Effector memory CD4-positive, alpha-beta T cell (primary cell): ENCODE data around the gene PFDN6.
A peak's percentile ranks its signal among the peaks of the same experiment; 100 is the strongest.
"Not testable (repeated sequence)": the region's sequence is repeated elsewhere in the genome, so short reads cannot be mapped to it uniquely, and the experiment has no call there.

Source experiments
- DNase-seq, 3 donors: peaks; one replicate each; pipeline ENCODE4 v3.0.0-alpha.2; 2020
- H3K27ac ChIP-seq: 2 replicates; pipeline ENCODE4 v1.7.0; 2013; ENCODE audit warnings: mild to moderate bottlenecking, low read length, moderate library complexity; ENCODE audit not compliant: insufficient read depth, poor library complexity, severe bottlenecking
- H3K27me3 ChIP-seq: replicated peaks from 2 replicates; pipeline ENCODE4 v1.7.0; 2013; ENCODE audit warnings: mild to moderate bottlenecking, low read length; ENCODE audit not compliant: insufficient read depth, control insufficient read depth, poor library complexity, severe bottlenecking
- H3K36me3 ChIP-seq: 2 replicates; pipeline ENCODE4 v1.7.0; 2013; ENCODE audit warnings: mild to moderate bottlenecking, low read length, moderate library complexity; ENCODE audit not compliant: control insufficient read depth, insufficient read depth
- H3K4me1 ChIP-seq: 2 replicates; pipeline ENCODE4 v1.7.0; 2013; ENCODE audit warnings: low read length, mild to moderate bottlenecking; ENCODE audit not compliant: control insufficient read depth, insufficient read depth, poor library complexity, severe bottlenecking
- H3K4me3 ChIP-seq: 2 replicates; pipeline ENCODE4 v1.7.0; 2013; ENCODE audit warnings: low read length, low read depth, mild to moderate bottlenecking; ENCODE audit not compliant: insufficient read depth, poor library complexity, severe bottlenecking
- H3K9me3 ChIP-seq: 2 replicates; pipeline ENCODE4 v1.7.0; 2013; ENCODE audit warnings: mild to moderate bottlenecking, low read length, moderate library complexity; ENCODE audit not compliant: control insufficient read depth

Gene PFDN6

DNA sequence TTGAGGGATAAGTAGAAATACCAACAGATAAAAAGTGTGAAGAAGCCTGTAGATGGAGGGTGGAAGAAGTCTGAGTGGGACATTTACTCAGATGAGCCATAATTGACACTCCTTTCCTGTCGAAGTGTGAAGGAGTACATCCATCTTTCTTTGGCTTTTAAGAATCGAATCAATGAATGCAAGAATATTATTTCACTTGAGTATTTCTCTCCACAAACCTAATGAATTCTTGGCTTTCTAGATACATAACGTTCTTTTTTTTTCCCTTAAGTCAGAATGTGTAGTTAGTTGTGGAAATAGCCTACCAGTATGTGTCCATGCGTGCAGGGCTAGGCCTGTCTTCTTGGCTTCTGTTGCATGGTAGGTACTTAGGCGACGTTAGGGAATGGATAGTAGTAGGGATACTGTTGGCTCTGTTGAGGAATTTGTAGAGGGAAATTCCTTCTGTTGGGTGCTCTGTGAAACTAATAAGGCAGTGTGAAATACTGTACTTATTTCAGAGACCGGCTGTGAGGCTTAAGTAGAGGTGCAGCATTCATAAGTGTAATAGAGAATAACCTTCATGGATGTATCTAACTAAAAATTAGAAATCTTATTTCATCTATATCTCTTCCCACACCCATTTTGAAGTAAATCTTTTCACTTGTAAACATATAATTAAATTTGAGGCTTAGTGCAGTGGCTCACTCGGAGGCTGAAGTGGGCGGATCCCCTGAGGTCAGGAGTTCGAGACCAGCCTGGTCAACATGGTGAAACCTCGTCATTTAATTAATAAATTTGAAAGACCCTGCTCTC lies 16.1 kb upstream of the PFDN6 start:
- H3K4me1 ChIP-seq = peaks cover 49% of the 10 kb centered on the region
- H3K36me3 ChIP-seq = peaks cover 23% of the 10 kb centered on the region
- H3K27ac ChIP-seq = peak overlapping the region; percentile 93
- no peaks in the 10 kb centered on the region for H3K9me3 ChIP-seq
- DNase-seq = no peak
- no peaks in the 10 kb centered on the region for H3K27me3 ChIP-seq
- peak overlapping the region; percentile 79 for H3K4me3 ChIP-seq

DNA sequence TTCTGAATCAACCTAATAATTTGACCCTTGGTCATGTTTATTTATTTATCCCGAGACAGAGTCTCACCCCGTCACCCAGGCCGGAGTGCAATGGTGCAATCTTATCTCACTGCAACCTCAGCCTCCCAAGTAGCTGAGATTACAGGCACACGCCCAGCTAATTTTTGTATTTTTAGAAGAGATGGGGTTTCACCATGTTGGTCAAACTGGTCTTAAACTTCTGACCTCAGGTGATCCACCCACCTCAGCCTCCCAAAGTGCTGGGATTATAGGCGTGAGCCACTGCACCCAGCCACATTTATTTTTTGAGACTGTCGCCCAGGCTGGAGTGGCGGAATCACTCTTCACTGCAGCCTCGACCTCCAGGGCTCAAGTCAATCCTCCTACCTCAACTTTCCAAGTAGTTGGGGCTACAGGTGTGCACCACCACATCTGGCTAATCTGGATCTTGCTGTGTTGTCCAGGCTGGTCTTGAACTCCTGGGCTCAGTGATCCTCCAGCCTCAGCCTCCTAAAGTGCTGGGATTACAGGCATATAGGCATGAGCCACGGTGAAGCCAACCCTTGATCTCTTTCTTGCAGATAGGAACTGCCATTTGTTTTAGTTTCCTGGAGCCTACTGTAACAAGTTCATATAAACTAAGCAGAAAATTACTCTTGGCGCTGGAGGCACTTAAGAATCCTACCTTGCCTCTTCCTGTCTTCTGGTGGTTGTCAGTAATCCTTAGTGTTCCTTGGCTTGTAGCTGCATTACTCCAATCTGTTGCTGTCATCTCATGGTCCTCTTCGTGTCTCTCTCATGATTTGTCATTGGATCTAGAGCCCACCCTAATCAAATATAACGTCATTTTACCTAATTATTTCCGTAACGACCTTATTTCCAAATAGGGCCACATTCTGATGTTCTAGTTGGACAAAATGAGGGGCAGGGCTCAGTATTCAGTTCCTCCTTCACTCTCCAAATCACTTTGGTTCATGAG lies 15.2 kb upstream of the PFDN6 start:
- H3K4me3 ChIP-seq = no peak overlapping the region
- H3K4me1 ChIP-seq = peaks cover 58% of the 10 kb centered on the region
- peaks cover 22% of the 10 kb centered on the region for H3K36me3 ChIP-seq
- peak overlapping the region; percentile 93 for H3K27ac ChIP-seq
- DNase-seq = no peak
- no peaks in the 10 kb centered on the region for H3K9me3 ChIP-seq
- no peaks in the 10 kb centered on the region for H3K27me3 ChIP-seq

DNA sequence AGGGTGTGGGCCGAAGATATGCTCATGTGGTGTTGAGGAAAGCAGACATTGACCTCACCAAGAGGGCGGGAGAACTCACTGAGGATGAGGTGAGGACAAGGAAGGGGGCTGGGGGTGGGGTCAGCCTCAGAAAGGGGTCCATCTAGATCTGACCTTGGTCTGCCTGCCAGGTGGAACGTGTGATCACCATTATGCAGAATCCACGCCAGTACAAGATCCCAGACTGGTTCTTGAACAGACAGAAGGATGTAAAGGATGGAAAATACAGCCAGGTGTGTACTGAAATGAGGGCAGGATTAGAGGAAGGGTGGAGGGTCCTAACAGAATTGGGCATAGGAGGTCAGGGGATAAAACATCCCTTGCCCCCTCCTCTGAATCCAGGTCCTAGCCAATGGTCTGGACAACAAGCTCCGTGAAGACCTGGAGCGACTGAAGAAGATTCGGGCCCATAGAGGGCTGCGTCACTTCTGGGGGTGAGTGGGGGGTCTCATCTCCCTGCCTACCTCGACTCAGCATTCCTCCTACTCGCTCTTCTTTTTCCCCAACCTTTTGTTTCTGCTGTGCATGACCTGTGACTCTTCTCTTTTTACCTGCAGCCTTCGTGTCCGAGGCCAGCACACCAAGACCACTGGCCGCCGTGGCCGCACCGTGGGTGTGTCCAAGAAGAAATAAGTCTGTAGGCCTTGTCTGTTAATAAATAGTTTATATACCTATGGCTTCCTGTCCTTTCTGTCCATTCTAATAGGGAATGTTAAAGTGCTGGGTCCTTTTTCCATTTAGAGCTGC lies 13.4 kb upstream of the PFDN6 start:
- H3K4me3 ChIP-seq, DNase-seq, H3K27me3 ChIP-seq, H3K9me3 ChIP-seq: not testable (repeated sequence)
- peaks cover 38% of the 10 kb centered on the region for H3K36me3 ChIP-seq
- H3K27ac ChIP-seq = peak overlapping the region; percentile 85
- peaks cover 58% of the 10 kb centered on the region for H3K4me1 ChIP-seq

DNA sequence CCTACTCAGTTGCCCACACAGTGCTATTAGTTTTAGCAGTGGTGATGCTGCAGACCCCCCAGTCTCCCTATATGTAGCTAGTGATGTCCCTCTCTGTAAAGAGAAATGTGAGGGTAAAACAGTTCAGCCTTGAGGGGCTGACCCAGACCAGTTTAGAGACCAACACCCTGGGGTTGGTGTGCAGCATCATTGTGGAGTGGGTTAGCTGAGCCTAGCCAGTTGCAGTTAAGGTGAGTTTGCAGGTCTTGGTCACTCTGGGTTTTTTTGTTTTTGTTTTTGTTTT lies 12.9 kb upstream of the PFDN6 start:
- Histone ChIP-seq H3K36me3 (peaks cover 38% of the 10 kb centered on the region), H3K9me3 (no peaks in the 10 kb centered on the region), H3K4me3 (peak overlapping the region; percentile 81), H3K27ac (peak overlapping the region; percentile 85), H3K4me1 (peaks cover 57% of the 10 kb centered on the region), H3K27me3 (no peaks in the 10 kb centered on the region)
- no peak for DNase-seq

DNA sequence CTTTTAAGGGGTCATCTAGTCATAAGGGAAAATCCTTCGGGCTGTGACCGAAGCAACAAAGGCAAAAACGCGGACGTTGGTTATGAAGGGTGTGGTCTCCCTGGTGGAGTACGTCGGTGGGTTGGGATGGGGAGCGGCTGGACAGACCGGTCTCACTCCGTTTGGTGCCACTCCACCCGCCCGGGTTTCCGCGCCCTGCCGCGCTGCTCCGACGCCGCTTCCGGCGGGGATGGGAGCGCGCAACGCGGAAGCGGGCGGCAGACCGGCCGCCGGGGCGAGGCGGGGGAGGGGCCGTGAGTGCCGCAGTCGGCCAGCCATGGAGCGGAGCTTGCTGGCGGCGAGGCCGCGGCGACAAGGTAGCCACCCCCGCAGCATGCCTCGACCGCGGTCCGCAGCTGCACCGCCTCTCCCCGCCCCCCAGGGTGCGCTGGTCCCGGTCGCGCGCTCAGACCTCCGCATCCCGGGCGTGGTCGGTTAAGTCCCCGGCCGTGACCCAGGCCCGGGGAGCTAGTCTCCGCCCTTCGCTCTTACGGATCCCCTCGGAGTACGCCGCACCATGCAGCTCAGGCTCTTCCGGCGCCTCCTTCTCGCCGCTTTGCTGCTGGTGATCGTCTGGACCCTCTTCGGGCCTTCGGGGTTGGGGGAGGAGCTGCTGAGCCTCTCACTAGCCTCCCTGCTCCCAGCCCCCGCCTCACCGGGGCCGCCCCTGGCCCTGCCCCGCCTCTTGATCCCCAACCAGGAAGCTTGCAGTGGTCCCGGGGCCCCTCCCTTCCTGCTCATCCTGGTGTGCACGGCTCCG lies 12.3 kb upstream of the PFDN6 start, which contains the start of gene B3GALT4:
TSS of gene B3GALT4 (plus strand) at position 260 of the 799 bp plus-strand sequence. CDS start at position 557, 297 bp downstream.
- Histone ChIP-seq H3K4me1 (peaks cover 57% of the 10 kb centered on the region), H3K36me3 (peaks cover 38% of the 10 kb centered on the region), H3K27me3 (no peaks in the 10 kb centered on the region), H3K9me3 (no peaks in the 10 kb centered on the region), H3K27ac (peak within 1 kb of the TSS; percentile 85), H3K4me3 (peak within 1 kb of the TSS; percentile 81)
- DNase-seq = peak; percentile 58 to 63 (median 61)

DNA sequence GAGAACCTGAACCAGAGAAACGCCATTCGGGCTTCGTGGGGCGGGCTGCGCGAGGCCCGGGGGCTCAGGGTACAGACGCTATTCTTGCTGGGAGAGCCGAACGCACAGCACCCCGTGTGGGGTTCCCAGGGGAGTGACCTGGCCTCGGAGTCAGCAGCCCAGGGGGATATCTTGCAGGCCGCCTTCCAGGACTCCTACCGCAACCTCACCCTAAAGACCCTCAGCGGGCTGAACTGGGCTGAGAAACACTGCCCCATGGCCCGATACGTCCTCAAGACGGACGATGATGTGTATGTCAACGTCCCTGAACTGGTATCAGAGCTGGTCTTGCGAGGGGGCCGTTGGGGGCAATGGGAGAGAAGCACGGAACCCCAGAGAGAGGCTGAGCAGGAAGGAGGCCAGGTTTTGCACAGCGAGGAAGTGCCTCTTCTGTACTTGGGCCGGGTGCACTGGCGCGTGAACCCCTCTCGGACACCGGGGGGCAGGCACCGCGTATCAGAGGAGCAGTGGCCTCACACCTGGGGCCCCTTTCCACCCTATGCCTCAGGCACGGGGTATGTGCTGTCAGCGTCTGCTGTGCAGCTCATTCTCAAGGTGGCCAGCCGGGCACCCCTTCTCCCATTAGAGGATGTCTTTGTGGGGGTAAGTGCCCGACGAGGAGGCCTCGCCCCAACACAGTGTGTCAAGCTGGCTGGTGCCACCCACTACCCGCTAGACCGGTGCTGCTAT lies 11.6 kb upstream of the PFDN6 start:
- Histone ChIP-seq H3K4me3 (peak overlapping the region; percentile 81), H3K9me3 (no peaks in the 10 kb centered on the region), H3K4me1 (peaks cover 52% of the 10 kb centered on the region), H3K36me3 (peaks cover 38% of the 10 kb centered on the region), H3K27ac (peak overlapping the region; percentile 85), H3K27me3 (no peaks in the 10 kb centered on the region)
- DNase-seq = peak in 1 of 3 donors; percentile 4

DNA sequence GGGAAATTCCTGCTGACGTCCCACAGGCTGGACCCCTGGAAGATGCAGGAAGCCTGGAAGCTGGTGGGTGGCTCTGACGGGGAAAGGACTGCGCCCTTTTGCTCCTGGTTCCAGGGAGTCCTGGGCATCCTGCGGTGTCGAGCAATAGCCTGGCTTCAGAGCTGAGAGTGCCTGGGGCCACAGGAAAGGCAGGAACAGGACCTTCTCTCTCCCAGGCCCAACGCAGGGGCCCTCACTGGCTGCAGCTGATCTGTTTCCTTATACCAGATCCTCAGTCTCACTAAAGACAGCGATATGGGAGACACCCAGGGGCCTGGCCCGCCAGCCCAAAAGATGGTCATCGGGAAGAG lies 11.0 kb upstream of the PFDN6 start:
- peaks cover 47% of the 10 kb centered on the region for H3K4me1 ChIP-seq
- H3K9me3 ChIP-seq = no peaks in the 10 kb centered on the region
- no peak overlapping the region for H3K4me3 ChIP-seq
- peaks cover 38% of the 10 kb centered on the region for H3K36me3 ChIP-seq
- H3K27me3 ChIP-seq = no peaks in the 10 kb centered on the region
- H3K27ac ChIP-seq = peak overlapping the region; percentile 85
- DNase-seq = no peak

DNA sequence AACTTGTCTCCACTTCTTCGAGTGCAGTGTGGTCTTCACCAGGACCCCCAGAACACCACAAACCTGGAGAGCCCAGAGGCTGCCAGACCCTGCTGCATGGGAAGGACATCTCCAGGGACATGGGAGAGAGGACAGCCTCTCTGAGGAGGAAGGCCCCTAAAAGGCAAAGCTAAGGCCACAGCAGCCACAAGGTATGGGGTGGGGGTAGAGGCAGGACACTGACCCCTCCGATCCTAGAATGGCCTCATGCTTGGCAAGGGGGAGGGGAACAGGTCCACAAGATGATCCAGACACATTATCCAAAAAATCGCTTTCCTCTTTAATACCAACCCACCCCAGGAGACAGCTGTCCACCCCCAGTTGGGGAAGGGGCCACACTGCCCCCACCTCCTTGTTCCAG lies 10.6 kb upstream of the PFDN6 start:
- Histone ChIP-seq H3K36me3 (peaks cover 42% of the 10 kb centered on the region), H3K27me3 (no peaks in the 10 kb centered on the region), H3K27ac (peak overlapping the region; percentile 13), H3K4me3 (no peak overlapping the region), H3K9me3 (no peaks in the 10 kb centered on the region), H3K4me1 (peaks cover 43% of the 10 kb centered on the region)
- no peak for DNase-seq
